ENCODE data around the gene MATN1.
"Not testable (repeated sequence)": the region's sequence is repeated elsewhere in the genome, so short reads cannot be mapped to it uniquely, and the experiment has no call there.

MATN1 gene

DNA sequence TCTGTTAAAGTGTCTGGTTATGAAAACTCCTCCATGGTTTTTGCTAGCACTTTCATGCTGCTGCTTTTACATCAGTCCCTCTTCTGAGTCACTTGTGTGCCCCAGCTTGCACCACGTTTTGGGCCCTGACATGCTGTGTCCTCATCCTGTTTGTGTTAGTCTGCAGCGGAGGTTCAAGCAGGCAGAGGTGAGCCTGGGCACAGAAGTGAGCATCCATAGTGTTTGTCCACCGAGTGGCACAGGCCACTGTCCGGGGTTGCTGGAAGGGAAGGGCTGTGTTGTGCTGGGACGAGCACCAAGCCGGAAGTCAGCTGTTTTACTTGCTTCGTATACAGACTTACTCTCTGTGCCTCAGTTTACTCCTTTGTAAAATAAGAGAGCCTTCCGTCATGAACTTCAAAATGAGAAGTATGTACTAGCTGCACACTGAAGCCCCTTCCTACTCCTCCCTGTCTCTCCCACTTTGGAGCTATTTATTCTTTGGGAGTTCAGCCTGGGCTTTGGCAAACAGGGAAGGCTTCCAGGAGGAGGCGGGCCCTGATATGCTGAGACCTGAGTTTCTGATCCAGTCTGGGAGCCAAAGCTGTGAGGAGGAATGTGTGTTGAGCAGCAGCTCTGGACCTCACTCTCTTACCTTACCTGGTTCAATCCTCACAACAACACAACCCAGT is 44.9 kb upstream of the MATN1 start:
- TF ChIP-seq CTCF (IDR thresholded peaks at IDR 0.05) = no peak
- Histone ChIP-seq H2AFZ (no peak overlapping the region), H3K79me2 (no peaks in the 10 kb centered on the region), H3K4me2 (ENCODE audit: low read length) (no peak overlapping the region), H3K9ac (no peak overlapping the region), H3K4me1 (no peaks in the 10 kb centered on the region), H3K36me3 (ENCODE audit: control insufficient read depth, insufficient read depth, low read length) (no peaks in the 10 kb centered on the region), H3K27ac (no peak overlapping the region), H3K4me3 (ENCODE audit: low read depth, low read length) (no peak overlapping the region), H3K9me3 (ENCODE audit: control insufficient read depth, low read length) (no peaks in the 10 kb centered on the region), H3K27me3 (ENCODE audit: control insufficient read depth, insufficient read depth, low read length) (no peaks in the 10 kb centered on the region)

- not testable (repeated sequence) for H3K4me1 ChIP-seq; H3K27me3 ChIP-seq (ENCODE audit: control insufficient read depth, insufficient read depth, low read length); H2AFZ ChIP-seq; H3K36me3 ChIP-seq (ENCODE audit: control insufficient read depth, insufficient read depth, low read length); H3K27ac ChIP-seq; H3K4me3 ChIP-seq (ENCODE audit: low read depth, low read length); H3K9ac ChIP-seq; H3K9me3 ChIP-seq (ENCODE audit: control insufficient read depth, low read length); H3K4me2 ChIP-seq (ENCODE audit: low read length); H3K79me2 ChIP-seq
Observed at GRCh38 chr1:30766948-30767347, 43.6 kb upstream of the MATN1 start.

DNA sequence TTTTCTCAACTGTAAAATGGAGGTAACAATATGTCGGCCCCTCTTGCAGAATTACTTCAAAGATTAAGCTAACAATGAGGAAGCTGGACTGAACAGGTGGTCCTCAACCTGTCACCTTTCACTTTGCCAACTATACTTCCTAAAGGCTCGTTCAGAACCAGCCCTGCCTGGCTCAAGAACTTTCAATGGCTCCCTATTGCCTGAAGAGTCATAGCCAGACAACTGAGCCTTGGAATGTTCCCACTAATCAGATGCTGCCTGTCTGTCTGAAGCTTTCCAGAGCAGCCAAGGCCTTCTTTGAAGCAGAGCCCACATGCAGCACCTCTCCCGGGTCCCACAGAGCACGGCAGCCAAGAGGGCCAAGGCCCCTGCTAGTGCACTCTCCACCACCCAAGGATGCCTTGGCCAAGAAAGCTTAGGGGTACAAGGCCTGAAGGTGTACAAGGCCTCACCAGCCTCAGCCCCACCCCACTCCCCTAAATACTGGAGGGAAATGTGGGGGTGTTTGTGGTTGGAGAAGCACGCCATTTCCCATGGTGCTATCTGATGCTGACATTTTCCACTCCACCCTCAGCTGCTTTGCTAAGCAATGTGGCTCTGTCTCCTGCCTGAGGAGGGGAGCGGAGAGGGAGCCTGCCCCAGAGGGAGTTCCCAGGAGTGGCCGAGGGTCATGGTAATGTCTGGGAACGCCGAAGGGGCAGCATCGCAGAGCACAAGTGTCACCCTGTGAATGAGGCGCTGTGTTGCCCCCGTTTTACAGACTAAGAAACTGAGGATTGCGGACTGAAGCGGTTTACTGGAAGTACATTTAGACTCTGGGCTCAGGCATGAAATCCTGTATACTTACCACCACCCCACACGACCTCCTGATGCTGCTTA is 42.4 kb upstream of the MATN1 start:
- Histone ChIP-seq H3K9me3 (ENCODE audit: control insufficient read depth, low read length) (no peaks in the 10 kb centered on the region), H2AFZ (no peak overlapping the region), H3K9ac (no peak overlapping the region), H3K79me2 (no peaks in the 10 kb centered on the region), H3K27me3 (ENCODE audit: control insufficient read depth, insufficient read depth, low read length) (no peaks in the 10 kb centered on the region), H3K27ac (no peak overlapping the region), H3K4me2 (ENCODE audit: low read length) (no peak overlapping the region), H3K36me3 (ENCODE audit: control insufficient read depth, insufficient read depth, low read length) (no peaks in the 10 kb centered on the region), H3K4me1 (no peaks in the 10 kb centered on the region), H3K4me3 (ENCODE audit: low read depth, low read length) (no peak overlapping the region)
- no peak for TF ChIP-seq CTCF (IDR thresholded peaks at IDR 0.05)

DNA sequence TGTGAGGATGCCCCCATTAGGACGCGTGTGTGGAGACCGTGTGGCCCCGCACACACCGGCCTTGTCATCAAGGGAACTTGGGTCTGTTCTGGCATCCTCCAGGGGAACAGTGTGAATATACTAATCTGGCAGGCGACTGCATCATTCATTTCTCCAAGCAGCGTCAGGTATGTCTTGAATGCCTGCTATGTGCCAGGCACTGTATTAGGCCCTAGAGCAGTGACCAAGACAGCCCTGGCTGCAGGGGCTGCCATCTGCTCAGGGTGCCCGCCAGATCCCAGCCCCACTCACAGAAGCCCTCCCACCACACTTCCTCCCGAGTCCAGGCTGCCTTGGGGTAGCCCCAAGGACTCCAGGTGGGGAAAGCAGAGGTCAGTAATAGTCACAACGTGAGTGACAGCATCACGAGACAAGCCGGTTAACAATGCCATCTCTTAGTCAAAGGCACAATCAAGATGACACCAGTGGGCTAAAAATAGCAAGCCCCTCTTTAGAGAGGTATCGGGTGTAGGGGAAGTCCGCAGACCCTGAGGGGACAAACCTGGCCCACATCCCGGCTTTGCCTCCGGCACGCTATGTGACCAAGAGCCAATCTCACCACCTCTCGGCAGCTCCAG is 41.7 kb upstream of the MATN1 start:
- Histone ChIP-seq H3K79me2 (no peaks in the 10 kb centered on the region), H3K9me3 (ENCODE audit: control insufficient read depth, low read length) (no peaks in the 10 kb centered on the region), H3K4me3 (ENCODE audit: low read depth, low read length) (no peak overlapping the region), H2AFZ (no peak overlapping the region), H3K27ac (no peak overlapping the region), H3K4me1 (no peaks in the 10 kb centered on the region), H3K9ac (no peak overlapping the region), H3K4me2 (ENCODE audit: low read length) (no peak overlapping the region), H3K27me3 (ENCODE audit: control insufficient read depth, insufficient read depth, low read length) (no peaks in the 10 kb centered on the region), H3K36me3 (ENCODE audit: control insufficient read depth, insufficient read depth, low read length) (no peaks in the 10 kb centered on the region)
- no peak for TF ChIP-seq CTCF (IDR thresholded peaks at IDR 0.05)

GRCh38 chr1:30764396-30764795 is 41.0 kb upstream of the MATN1 start:
- H2AFZ ChIP-seq = no peak overlapping the region
- H3K36me3 ChIP-seq (ENCODE audit: control insufficient read depth, insufficient read depth, low read length) = no peaks in the 10 kb centered on the region
- no peak for TF ChIP-seq CTCF (IDR thresholded peaks at IDR 0.05)
- H3K27ac ChIP-seq = no peak overlapping the region
- H3K27me3 ChIP-seq (ENCODE audit: control insufficient read depth, insufficient read depth, low read length) = no peaks in the 10 kb centered on the region
- no peak overlapping the region for H3K9ac ChIP-seq
- no peaks in the 10 kb centered on the region for H3K4me1 ChIP-seq
- H3K79me2 ChIP-seq = no peaks in the 10 kb centered on the region
- no peak overlapping the region for H3K4me2 ChIP-seq (ENCODE audit: low read length)
- H3K4me3 ChIP-seq (ENCODE audit: low read depth, low read length) = no peak overlapping the region
- H3K9me3 ChIP-seq (ENCODE audit: control insufficient read depth, low read length) = no peaks in the 10 kb centered on the region

All from parathyroid adenoma (tissue), 2 donors.